CD4-positive, CD25-positive, alpha-beta regulatory T cell (primary cell): ENCODE data around the gene PBX2. TPM values are rescaled to one million over a fixed set of nuclear protein-coding genes. Genes with fewer than 3 reads are reported as not detected.
A peak's percentile ranks its signal among the peaks of the same experiment; 100 is the strongest.

Experiments used
- ATAC-seq, 2 donors: fragments of 150-1000 bp; cut with Tn5 transposase; one replicate each; pipeline ENCODE4 v1.10.0; 2021; ENCODE audit warnings: low read depth in 2 of 2, moderate number of reproducible peaks in 2 of 2, moderate library complexity in 1 of 2
- DNase-seq, 3 donors: peaks; one replicate each; pipeline versions ENCODE4 v3.0.0 to v3.0.0-alpha.2; 2012 to 2022; ENCODE audit warnings: mixed read lengths in 1 of 3
- H3K27ac ChIP-seq: one replicate; pipeline ENCODE4 v1.7.0; 2013; ENCODE audit warnings: mild to moderate bottlenecking, low read length; ENCODE audit not compliant: insufficient read depth, poor library complexity, severe bottlenecking
- H3K27me3 ChIP-seq: one replicate; pipeline ENCODE4 v1.7.0; 2013; ENCODE audit warnings: low read length; ENCODE audit not compliant: control insufficient read depth, insufficient read depth
- H3K36me3 ChIP-seq: one replicate; pipeline ENCODE4 v1.7.0; 2013; ENCODE audit warnings: mild to moderate bottlenecking, low read length, moderate library complexity; ENCODE audit not compliant: control insufficient read depth, insufficient read depth
- H3K4me1 ChIP-seq: 2 replicates; pipeline ENCODE4 v1.7.0; 2013; ENCODE audit warnings: mild to moderate bottlenecking, low read length; ENCODE audit not compliant: insufficient read depth, control insufficient read depth, poor library complexity, severe bottlenecking
- H3K4me3 ChIP-seq: one replicate; pipeline ENCODE4 v1.7.0; 2013; ENCODE audit warnings: low read depth, mild to moderate bottlenecking, low read length, moderate library complexity
- H3K9me3 ChIP-seq, 2 experiments: 1 replicate in 1 of 2; 2 replicates in 1 of 2; pipeline ENCODE4 v1.7.0; 2013; ENCODE audit warnings: low read length in 2 of 2, mild to moderate bottlenecking in 1 of 2, moderate library complexity in 1 of 2; ENCODE audit not compliant: control insufficient read depth in 2 of 2
- H3K27ac Mint-ChIP-seq, 3 donors: one replicate each; pipeline ENCODE4 v1.8.0; 2020 to 2022; ENCODE audit warnings: mild to moderate bottlenecking in 3 of 3, mixed read lengths in 3 of 3, moderate library complexity in 2 of 3
- H3K27me3 Mint-ChIP-seq: one replicate; pipeline ENCODE4 v1.8.0; 2022; ENCODE audit warnings: mild to moderate bottlenecking, mixed read lengths
- H3K36me3 Mint-ChIP-seq: one replicate; pipeline ENCODE4 v1.8.0; 2020; ENCODE audit warnings: mixed read lengths
- H3K4me1 Mint-ChIP-seq, 4 donors: one replicate each; pipeline ENCODE4 v1.8.0; 2020 to 2022; ENCODE audit warnings: mixed read lengths in 4 of 4, mild to moderate bottlenecking in 1 of 4
- H3K4me3 Mint-ChIP-seq, 4 donors: one replicate each; pipeline ENCODE4 v1.8.0; 2020 to 2022; ENCODE audit warnings: mild to moderate bottlenecking in 4 of 4, mixed read lengths in 4 of 4, moderate library complexity in 3 of 4
- H3K9me3 Mint-ChIP-seq, 7 donors: one replicate each; pipeline ENCODE4 v1.8.0; 2020 to 2022; ENCODE audit warnings: mixed read lengths in 7 of 7, mild to moderate bottlenecking in 3 of 7, moderate library complexity in 2 of 7
- polyA plus RNA-seq, 4 donors: library from polyadenylated mRNA; unstranded; fragments of 300-500 nt; fragmentation: Illumina TruSeq; gene quantifications; one replicate each; pipeline ENCODE4 v1.2.3, GENCODE V29; 2021
- total RNA-seq: library from RNA; stranded (reverse); gene quantifications from one replicate; pipeline ENCODE4 v1.2.3, GENCODE V29; 2022

The PBX2 gene, protein sequence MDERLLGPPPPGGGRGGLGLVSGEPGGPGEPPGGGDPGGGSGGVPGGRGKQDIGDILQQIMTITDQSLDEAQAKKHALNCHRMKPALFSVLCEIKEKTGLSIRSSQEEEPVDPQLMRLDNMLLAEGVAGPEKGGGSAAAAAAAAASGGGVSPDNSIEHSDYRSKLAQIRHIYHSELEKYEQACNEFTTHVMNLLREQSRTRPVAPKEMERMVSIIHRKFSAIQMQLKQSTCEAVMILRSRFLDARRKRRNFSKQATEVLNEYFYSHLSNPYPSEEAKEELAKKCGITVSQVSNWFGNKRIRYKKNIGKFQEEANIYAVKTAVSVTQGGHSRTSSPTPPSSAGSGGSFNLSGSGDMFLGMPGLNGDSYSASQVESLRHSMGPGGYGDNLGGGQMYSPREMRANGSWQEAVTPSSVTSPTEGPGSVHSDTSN
- total RNA-seq (106 TPM), polyA plus RNA-seq (1 to 10 TPM; 1.7 to 2.7 (median 1.9) TPM)

DNA sequence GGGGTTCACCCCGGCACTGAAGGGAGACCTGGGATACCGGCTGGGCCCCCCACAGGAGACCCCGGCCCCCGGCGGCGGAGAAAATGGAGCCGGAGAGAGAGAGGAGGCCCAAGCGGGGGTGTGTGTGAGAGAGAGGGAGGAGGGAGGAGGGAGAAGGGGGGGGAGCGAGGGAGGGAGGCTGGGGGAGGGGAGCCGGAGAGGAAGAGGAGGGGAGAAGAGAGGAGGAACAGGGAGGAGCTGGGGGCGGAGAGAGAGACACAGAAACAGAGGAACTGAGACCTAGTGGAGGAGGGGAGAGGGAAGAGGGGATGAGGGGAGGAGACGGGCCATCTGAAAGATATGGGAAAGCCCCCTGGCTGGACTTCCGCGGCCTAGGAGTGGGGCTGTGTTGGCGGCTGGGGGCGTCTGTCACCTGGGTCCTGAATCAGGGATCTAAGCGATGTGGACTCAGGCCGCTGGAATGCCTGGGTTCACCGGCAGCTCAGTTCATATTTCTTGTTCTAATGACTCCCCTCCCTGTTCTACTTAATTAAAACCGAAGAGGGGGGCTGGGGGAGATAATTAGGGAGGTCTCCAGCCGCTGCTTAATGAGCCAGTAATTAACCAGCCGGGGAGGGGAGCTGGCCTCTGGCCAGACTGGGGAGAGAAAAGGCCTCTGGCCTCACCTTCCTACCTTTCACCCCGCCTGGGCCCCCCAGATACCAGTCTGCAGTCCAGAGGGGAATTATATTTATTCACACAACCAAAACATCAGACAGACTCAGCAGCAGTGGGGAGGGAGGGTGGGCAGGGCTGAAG, at the start of gene PBX2:
Gene PBX2, minus strand, starts transcription at position 149 of the 798 bp plus-strand sequence. CDS start 287 bp downstream, outside the sequence.
- Mint-ChIP-seq H3K9me3 (no peaks in the 10 kb centered on the region), H3K4me3 (peak within 1 kb of the TSS; percentile 99 to 100 (median 99)), H3K27ac (peak within 1 kb of the TSS; percentile 98 to 99 (median 99)), H3K36me3 (peaks cover 25% of the 10 kb centered on the region), H3K27me3 (peaks cover 4% of the 10 kb centered on the region), H3K4me1 (peaks cover 26 to 68% (median 54%) of the 10 kb centered on the region in 4 donors)
- Histone ChIP-seq H3K9me3 (no peaks in the 10 kb centered on the region), H3K27ac (peak within 1 kb of the TSS; percentile 88), H3K4me3 (peak within 1 kb of the TSS; percentile 84), H3K36me3 (peaks cover 17% of the 10 kb centered on the region), H3K27me3 (no peaks in the 10 kb centered on the region), H3K4me1 (peaks cover 80% of the 10 kb centered on the region)
- DNase-seq = peak; percentile 76 to 95 (median 76)
- ATAC-seq = peak; percentile 62 to 71

DNA sequence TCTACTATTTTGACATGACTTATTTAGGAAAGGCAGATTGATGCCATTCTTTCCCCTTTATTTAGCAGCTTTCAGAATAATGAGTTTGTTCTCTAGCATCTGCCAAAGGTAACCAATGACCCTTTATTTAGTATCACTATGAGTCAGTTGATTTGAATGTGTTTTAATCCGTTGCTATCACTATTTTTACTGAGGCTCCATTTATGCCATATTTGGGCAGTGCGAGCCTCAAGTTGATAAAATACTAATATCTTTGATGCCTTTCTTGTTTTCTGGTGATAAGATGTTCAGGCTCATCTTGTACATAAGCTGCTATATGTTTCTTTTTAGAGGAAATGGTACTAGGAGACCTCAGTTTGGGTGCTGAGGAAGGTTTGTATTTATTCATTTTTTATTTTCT, 49.5 kb upstream of the PBX2 start:
- Mint-ChIP-seq H3K9me3 (peaks cover 0 to 1% (median 0%) of the 10 kb centered on the region in 7 donors), H3K27ac (peak overlapping the region; percentile 11 to 87 (median 67)), H3K4me3 (no peak overlapping the region), H3K27me3 (no peaks in the 10 kb centered on the region), H3K36me3 (no peaks in the 10 kb centered on the region), H3K4me1 (peaks cover 0 to 6% (median 3%) of the 10 kb centered on the region in 4 donors)
- DNase-seq (no peak), ATAC-seq (no peak)
- no peak overlapping the region for H3K4me3 ChIP-seq
- no peaks in the 10 kb centered on the region for H3K4me1 ChIP-seq
- H3K27me3 ChIP-seq = no peaks in the 10 kb centered on the region
- H3K36me3 ChIP-seq = no peaks in the 10 kb centered on the region
- no peak overlapping the region for H3K27ac ChIP-seq
- H3K9me3 ChIP-seq = no peaks in the 10 kb centered on the region

DNA sequence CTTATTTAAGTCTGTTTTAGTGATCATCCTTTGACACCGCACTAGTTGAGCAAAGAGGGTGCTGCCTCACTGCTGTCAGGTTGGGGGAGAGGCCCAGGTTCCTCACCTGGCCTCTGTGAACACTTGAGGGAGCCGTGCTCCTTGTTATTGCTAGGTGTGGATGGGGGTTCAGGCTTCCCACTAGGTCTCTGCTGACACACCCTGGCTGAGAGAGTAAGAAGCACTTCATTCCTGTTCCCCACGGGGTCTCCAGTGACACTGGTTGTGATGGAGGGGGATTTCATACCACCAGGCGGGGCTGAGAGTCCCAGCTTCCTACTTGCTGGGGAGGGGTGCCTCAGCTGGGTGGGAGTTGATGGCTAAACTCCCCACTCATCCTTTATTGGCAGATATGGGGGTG, 44.9 kb upstream of the PBX2 start:
- no peak for ATAC-seq
- H3K4me1 ChIP-seq = no peaks in the 10 kb centered on the region
- no peaks in the 10 kb centered on the region for H3K27me3 Mint-ChIP-seq
- no peak overlapping the region for H3K4me3 ChIP-seq
- H3K36me3 ChIP-seq = no peaks in the 10 kb centered on the region
- no peak overlapping the region for H3K4me3 Mint-ChIP-seq
- H3K27me3 ChIP-seq = no peaks in the 10 kb centered on the region
- H3K36me3 Mint-ChIP-seq = no peaks in the 10 kb centered on the region
- H3K9me3 Mint-ChIP-seq = peaks cover 0 to 1% (median 0%) of the 10 kb centered on the region in 7 donors
- H3K27ac Mint-ChIP-seq = no peak overlapping the region
- peak in 1 of 3 donors; percentile 17 for DNase-seq
- H3K4me1 Mint-ChIP-seq = peaks cover 0 to 5% (median 1%) of the 10 kb centered on the region in 4 donors
- H3K9me3 ChIP-seq = no peaks in the 10 kb centered on the region
- H3K27ac ChIP-seq = no peak overlapping the region

DNA sequence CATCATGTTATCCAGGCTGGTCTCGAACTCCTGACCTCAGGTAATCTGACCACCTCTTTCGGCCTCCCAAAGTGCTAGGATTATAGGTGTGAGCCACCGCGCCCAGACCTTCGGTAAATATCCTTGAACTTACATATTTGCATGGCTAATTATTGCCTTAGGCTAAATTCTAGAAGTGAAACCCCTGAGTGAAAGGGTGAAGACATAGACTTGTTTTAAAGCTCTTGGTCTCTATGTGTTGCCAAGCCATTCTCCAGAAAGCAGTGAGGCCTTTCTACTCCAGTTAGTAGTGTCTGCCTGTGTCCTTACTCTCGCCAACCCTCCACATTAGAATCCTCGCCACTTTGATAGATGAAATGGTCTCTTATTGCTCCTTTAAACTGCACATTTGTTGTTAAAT, 36.4 kb upstream of the PBX2 start:
- DNase-seq (no peak), ATAC-seq (no peak)
- Mint-ChIP-seq H3K9me3 (peaks cover 0 to 1% (median 0%) of the 10 kb centered on the region in 7 donors), H3K27ac (no peak overlapping the region), H3K4me3 (no peak overlapping the region), H3K36me3 (no peaks in the 10 kb centered on the region), H3K4me1 (peaks cover 0 to 8% (median 0%) of the 10 kb centered on the region in 4 donors), H3K27me3 (peaks cover 10% of the 10 kb centered on the region)
- H3K9me3 ChIP-seq = no peaks in the 10 kb centered on the region
- H3K36me3 ChIP-seq = no peaks in the 10 kb centered on the region
- H3K4me3 ChIP-seq = no peak overlapping the region
- H3K27me3 ChIP-seq = no peaks in the 10 kb centered on the region
- H3K27ac ChIP-seq = no peak overlapping the region
- H3K4me1 ChIP-seq = no peaks in the 10 kb centered on the region

DNA sequence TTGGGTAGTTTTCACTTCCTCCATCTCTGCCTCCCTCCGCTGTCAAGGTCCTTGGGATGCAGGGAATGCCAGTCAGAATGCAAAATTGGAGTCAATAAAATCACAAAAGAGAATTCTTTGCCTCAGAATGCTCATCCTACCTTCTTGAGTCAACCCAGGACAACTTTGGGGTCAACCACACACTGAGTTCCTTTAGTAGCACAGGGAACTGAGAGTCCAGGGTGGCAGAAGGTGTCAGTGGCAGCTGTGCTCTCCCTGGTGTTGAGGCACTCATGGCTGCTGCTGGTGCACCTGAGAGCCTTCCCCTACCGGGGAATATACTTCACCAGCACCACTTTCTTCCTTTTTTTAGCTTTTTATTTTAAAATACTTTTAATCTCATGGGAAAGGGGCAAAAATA, 34.7 kb upstream of the PBX2 start:
- peaks cover 0 to 1% (median 0%) of the 10 kb centered on the region in 7 donors for H3K9me3 Mint-ChIP-seq
- H3K4me1 Mint-ChIP-seq = peaks cover 0 to 8% (median under 1%) of the 10 kb centered on the region in 4 donors
- Histone ChIP-seq H3K9me3 (no peaks in the 10 kb centered on the region), H3K4me3 (no peak overlapping the region), H3K4me1 (no peaks in the 10 kb centered on the region), H3K27me3 (no peaks in the 10 kb centered on the region), H3K27ac (no peak overlapping the region), H3K36me3 (no peaks in the 10 kb centered on the region)
- H3K27ac Mint-ChIP-seq = peak overlapping the region in 2 of 3 donors; percentile 26 to 46
- ATAC-seq = no peak
- no peak overlapping the region for H3K4me3 Mint-ChIP-seq
- peaks cover 14% of the 10 kb centered on the region for H3K27me3 Mint-ChIP-seq
- no peak for DNase-seq
- H3K36me3 Mint-ChIP-seq = no peaks in the 10 kb centered on the region

DNA sequence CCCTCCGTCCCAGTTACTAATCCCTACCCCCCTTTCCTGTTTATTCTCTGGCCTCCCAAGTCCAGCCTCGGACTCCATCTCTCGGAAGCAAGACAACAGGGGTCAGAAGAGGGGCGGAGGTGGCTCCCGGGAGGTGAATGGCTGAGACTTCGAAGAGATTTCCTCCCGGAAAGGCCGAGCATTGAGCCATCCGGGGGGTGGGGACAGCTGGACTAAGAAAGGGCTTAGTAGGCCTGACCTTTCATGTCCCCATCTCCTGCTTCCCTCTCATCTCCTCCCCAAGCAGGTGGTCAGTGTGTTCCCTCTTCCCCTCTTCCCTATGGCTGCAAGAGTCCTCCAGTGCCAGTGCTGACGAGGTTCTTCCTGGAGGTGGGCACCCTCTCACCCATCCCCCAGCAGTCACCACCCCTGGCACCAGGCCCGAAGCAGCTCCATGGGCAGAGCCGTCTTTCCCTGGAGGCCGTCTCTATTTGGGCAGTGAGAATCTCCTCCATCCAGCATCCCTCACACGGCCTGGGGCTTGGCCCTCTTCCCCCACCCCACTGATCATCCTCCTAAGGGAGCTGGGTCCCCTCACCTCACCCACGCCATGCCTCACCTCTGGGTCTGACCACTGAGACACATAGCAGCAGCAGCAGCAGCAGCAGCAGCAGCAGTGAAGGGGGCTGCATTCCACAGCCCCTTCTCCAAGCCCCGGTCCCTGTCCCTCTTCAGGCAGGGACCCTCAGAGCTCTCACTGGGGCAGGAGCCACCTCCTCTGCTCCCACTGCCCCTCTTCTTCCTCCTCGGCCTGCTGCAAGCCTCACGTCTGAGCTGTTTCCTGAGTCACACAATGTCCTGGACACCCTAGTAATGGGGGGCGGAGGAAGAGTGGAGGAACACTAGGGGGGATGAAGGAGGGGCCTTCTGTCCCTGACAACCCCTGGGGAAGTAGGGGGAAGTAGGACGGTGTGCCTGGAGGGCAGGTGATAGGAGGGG, 33.5 kb upstream of the PBX2 start, which contains the start of gene NOTCH4:
Gene NOTCH4, minus strand, starts transcription at position 810 of the 978 bp plus-strand sequence. Its CDS starts 139 bp downstream, at position 671.
- peaks cover 20% of the 10 kb centered on the region for H3K27me3 Mint-ChIP-seq
- H3K4me1 ChIP-seq = no peaks in the 10 kb centered on the region
- H3K9me3 Mint-ChIP-seq = peaks cover 0 to 1% (median 0%) of the 10 kb centered on the region in 7 donors
- no peak within 1 kb of the TSS for H3K4me3 ChIP-seq
- no peaks in the 10 kb centered on the region for H3K9me3 ChIP-seq
- H3K4me1 Mint-ChIP-seq = peaks cover 0 to 8% (median 2%) of the 10 kb centered on the region in 4 donors
- H3K36me3 Mint-ChIP-seq = no peaks in the 10 kb centered on the region
- H3K4me3 Mint-ChIP-seq = no peak within 1 kb of the TSS
- ATAC-seq = no peak
- no peak within 1 kb of the TSS for H3K27ac ChIP-seq
- H3K36me3 ChIP-seq = no peaks in the 10 kb centered on the region
- no peak for DNase-seq
- H3K27me3 ChIP-seq = no peaks in the 10 kb centered on the region
- peak within 1 kb of the TSS in 2 of 3 donors; percentile 26 to 75 for H3K27ac Mint-ChIP-seq
